HUDEP-2 (cell line): ENCODE results near the gene KCNJ14.
A peak's percentile ranks its signal among the peaks of the same experiment; 100 is the strongest.

Source experiments
- DNase-seq, 76 experiments: peaks; one replicate each; lab custom pipeline; 2025; ENCODE audit not compliant: unreplicated experiment in 76 of 76; lab: John Stamatoyannopoulos, UW

Gene KCNJ14

DNA sequence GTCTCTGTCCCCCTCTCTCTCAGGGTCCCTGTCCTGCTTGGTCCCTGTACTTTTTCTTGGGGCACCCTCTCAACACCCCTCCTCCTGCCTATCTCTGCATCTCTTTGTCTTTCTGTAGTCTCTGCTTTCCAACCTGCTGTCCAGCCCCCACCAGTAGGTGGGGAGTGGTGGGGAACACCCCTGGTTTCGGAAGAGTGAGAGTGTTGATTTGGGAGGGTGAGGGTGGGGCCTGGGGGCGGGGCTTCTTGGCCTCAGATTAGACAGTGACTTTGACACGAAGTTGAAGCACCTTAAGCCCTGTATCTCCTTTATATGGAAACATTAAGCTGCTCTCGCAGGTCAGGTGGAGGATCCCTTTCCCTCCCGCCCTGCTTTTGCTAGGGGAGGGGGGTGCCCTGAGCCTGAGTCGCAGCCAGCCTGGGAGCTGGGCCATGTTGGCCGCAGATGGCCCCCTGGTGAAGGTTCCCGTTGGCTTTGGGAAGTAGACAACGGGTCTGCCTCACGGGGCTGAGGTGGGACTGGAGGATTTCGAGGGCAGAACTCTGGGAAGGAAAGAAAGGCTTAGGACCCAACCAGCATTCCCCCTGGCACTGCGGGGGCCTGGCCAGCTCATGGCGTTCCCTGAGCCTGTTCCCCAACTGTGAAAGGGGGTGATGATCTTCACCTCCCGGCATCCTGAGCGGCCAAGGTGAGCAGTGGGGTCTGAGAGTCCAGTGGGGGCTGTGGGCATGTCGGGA is at the start of gene KCNJ14:
Gene KCNJ14 (plus strand): TSS at position 404 of the 737 bp plus-strand sequence. CDS start 6,151 bp downstream, outside the sequence.
- DNase-seq: peak in 39 of 76 experiments; percentile 8 to 64 (median 36)

DNA sequence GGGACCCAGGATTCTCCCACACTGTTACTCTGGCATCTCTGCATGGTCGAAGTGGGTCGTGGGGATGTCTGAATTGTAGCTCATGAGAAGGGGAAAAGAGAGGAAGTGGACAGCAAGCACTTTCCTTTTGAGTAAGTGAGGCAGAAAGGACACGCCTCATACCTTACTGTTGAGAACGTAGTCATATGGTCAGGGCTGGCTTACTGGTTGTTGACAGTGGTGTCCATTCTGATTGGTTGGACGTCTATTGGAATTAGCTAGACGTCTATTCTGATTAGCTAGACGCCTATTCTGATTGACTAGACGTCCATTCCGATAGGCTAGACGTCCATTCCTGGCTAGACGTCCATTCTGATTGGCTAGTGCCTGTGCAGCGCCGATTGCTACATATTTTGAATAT is 49.5 kb upstream of the KCNJ14 start:
- no peak for DNase-seq

DNA sequence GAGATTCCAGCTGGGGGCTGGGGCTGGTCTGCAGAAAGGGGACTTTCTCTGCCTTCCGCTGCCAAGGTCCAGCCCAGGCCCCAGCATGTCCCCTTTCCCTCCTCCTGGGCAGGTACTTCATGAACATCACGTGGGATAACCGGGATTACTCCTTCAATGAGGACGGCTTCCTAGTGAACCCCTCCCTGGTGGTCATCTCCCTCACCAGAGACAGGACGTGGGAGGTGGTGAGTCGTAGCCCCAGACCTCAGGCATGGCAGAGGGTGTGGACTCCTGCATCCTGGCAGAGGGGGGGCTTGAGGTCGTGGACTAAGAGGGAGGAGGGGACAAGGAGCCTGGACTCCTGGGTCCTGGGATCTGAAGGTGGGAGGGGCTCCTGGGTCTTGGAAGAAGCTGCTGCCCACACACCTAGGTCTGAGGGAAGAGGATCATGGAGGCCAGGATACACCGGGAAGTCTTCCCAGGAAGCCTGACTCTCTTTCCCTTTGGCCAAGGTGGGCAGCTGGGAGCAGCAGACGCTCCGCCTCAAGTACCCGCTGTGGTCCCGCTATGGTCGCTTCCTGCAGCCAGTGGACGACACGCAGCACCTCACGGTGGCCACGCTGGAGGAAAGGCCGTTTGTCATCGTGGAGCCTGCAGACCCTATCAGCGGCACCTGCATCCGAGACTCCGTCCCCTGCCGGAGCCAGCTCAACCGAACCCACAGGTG is 41.3 kb upstream of the KCNJ14 start:
- no peak for DNase-seq

DNA sequence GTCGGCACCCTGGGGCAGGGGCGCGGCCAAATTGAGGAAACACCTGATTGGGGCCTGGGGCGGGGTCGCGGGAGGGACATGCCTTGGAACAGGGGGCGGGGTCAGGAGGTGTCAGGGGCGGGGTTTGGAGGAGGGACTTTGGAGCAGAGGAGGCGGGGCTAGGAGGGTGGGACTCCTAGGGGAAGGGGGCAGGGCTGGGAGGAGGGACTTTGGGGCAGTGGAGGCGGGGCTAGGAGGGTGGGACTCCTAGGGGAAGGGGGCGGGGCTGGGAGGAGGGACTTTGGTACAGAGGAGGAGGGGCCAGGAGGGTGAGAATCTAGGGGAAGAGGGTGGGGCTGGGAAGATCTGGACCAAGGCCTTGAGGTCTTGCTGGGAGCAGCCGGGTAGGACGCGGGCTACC is 40.0 kb upstream of the KCNJ14 start:
- peak in 70 of 76 experiments; percentile 36 to 99 (median 91) for DNase-seq

DNA sequence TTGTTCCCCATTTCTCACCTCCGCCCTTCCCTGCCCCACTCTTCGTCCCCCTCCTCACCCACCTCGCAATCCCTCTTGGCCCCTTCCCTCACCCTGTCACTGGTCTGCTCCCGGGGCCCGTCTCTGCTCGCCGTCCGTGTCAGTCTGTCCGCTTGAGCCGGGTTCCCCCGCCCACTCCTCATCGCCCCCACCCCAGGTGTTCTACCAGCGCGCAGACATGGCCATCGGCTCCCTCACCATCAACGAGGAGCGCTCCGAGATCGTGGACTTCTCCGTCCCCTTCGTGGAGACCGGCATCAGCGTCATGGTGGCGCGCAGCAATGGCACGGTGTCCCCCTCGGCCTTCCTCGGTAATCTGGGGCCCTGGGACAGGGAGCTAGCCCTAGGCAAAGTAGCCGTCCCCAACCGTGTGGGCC is 39.6 kb upstream of the KCNJ14 start:
- DNase-seq: no peak

DNA sequence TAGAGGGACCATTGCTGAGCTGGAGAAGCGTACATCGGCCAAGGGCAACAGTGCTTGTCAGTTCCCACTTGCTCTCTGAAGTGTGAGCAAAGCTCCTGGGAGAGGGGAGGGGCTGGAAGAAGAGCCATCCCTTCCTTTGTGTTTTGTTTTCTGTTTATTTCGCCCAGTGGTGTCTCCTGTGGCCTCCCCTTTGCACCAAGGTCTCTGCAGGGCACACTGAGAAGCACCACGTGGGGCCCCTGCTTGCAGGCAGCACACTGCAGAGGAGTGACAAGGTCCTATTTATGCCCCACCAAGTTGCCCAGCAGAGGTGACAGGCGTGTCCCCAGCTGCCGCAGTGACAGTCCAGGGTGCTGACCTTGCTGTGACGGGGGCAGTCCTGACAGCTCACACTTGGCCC is 38.0 kb upstream of the KCNJ14 start:
- DNase-seq: no peak

DNA sequence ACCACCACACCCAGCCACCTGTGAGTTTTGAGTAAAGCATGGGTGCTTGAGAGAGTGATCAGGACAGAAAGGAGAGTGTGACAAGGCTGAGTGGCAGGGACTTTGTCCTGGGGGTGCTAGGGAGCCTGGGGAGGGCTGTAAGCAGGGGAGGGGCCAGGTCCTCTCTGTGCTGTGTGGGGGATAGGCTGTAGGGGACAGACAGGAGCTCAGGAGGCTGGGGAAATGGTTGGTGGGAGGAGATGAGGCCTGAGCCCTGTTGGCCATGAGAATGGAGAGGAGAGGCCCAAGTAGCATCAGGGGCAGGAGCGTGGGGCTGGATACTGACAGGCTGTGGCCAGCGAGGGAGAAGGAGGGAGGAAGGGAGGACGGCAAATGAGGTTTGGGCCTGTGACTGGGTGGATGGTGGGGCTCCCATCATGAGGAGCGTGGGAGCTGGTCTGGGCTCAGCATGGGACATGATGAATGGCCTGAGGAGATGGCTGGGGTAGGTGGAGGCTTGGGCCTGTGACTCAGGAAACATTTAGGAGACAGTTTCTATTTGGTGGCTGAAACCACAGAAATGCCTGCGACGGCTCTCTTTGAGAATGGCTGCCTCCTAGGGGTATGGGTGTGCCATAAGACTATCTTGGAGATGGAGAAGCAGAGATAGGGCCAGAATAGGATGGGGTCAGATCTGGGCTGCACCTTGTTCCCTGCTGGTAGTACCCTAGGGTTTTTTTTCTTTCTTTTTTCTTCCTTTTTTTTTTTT is 36.9 kb upstream of the KCNJ14 start:
- peak in 17 of 76 experiments; percentile 11 to 70 (median 29) for DNase-seq

DNA sequence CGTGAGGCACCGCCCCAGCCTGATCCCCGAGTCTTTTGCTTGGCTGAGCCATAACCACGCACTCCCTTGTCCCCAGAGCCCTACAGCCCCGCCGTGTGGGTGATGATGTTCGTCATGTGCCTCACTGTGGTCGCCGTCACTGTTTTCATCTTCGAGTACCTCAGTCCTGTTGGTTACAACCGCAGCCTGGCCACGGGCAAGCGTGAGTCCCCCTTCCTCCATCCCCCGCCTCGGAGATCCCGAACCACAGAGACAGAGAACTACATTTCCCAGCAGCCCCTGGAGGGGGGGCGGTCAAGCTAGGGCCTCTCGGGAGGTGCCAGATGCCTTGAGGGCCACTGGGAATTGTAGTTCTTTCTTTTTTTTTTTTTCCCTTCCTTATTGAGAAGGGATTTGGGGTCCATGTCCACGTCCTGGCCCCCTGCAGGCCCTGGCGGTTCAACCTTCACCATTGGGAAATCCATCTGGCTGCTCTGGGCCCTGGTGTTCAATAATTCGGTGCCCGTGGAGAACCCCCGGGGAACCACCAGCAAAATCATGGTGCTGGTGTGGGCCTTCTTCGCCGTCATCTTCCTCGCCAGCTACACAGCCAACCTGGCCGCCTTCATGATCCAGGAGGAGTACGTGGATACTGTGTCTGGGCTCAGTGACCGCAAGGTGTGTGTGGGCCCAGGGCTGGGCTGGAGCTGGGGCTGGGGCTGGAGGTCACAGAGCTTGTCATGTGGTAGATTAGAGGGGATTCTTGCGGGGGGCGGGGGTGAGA is 36.0 kb upstream of the KCNJ14 start:
- DNase-seq: peak in 53 of 76 experiments; percentile 13 to 72 (median 44)

DNA sequence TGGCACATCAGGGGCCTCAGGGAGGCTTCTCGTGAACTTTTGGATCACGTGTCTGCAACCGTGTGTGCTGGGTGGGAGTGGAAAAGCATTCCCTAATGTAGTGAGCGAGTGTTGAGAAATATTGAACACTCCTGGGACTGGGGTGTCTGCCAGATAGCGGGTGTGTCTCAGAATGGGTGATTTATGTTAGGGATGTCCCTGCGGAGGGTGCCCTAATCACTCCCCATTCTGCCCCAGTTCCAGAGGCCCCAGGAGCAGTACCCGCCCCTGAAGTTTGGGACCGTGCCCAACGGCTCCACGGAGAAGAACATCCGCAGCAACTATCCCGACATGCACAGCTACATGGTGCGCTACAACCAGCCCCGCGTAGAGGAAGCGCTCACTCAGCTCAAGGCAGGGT is 33.8 kb upstream of the KCNJ14 start:
- peak in 1 of 76 experiments; percentile 10 for DNase-seq

DNA sequence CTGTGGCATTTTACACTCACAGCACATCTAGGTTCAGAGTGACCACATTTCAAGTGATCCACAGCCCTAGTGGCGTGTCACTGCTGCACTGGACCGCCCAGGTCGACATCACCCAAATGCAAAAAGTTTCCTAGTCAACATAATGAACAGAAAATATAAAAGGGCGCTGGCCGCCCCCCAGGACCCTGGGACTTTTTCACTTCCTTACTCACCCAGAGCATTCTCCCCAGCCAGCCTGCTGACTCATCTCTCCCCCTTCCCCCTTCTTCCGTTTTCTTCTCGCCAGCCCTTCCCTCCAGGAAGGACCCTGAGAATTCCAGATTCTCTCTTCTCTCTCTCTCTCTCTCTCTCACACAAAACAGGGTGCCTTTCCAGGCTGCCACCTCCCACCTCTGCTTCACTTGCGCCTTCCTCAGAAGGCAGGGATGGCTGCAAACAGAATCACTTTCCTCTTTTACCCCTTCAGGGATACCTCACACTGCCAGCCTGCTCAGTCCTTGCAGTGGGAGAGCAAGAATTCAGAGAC is 30.6 kb upstream of the KCNJ14 start:
- DNase-seq: no peak

DNA sequence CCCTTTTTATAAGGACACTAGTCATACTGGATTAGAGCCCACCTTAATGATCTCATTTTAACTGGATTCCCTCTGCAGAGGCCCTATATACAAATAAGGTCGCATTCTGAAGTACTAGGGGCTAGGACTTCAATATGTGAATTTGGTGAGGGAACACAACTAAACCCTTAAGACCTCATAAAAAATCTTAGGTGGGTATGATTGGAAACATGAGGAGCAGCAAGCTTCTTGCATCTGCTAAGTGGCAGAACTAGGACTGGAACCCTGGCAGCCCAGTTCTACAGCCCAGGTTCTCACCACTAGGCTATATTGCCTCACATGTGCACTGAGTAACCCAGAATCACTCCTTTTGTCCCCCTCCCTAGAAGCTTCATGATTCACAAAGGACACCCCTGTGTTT is 26.7 kb upstream of the KCNJ14 start:
- DNase-seq: no peak

DNA sequence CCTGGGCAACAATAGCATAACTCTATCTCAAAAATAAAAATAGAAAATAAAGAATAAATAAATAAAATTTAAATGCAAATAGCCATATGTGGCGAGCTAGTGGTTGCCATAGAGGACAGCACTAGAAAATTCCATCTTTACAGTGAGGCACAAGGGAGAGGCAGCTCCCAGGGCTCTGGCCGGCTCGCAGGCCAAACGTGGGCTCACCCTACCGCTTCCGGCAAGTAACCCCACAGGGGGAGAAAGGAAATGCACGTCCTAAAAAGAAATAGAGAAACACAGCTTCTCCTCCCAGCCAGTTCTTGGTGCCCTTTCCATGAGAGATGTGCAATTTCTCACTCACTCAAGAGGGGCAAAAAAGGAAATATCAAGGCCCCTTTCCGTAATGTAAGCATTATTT is 22.0 kb upstream of the KCNJ14 start:
- no peak for DNase-seq

DNA sequence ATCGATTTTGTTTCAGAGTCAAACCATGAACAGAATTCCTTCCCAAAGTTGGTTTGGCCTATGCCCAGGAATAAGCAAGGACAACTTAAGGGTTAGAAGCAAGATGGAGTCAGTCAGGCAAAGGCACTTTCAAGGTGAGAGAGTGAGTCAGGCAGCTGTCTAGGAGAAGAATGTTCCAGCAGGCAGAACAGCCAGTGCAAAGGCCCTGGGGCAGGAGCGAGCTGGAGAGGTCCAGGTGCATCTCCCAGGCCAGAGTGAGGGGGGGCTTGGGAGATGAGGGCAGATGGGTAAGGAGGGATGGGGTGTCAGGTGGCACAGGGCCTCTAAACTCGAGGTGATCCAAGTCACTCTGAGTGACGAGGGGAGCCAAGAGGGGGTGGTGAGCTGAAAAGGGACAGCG is 18.8 kb upstream of the KCNJ14 start:
- DNase-seq: no peak

DNA sequence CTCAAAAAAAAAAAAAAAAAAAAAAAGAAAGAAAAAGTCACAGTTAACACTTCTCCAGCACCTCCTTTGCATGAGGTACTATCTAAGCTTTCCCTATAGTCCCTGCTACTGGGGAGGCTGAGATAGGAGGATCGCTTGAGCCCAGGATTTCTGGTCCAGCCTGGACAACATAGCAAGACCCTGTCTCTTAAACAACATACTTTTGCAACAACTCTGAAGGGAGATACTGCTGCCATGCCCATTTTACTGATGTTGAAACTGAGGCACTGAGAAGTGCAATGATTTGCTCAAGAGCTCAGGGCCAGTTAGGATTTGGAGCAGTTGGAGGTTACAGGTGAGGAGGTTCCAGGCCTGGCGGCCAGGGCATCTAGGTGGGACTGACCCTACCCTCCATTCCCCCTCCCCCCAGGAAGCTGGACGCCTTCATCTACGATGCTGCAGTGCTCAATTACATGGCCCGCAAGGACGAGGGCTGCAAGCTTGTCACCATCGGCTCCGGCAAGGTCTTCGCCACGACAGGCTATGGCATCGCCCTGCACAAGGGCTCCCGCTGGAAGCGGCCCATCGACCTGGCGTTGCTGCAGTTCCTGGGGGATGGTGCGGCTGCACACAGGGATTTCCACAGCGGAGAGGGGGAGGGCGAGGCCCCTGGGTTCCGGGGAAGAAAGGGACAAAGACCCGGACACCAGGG is 13.9 kb upstream of the KCNJ14 start:
- no peak for DNase-seq

DNA sequence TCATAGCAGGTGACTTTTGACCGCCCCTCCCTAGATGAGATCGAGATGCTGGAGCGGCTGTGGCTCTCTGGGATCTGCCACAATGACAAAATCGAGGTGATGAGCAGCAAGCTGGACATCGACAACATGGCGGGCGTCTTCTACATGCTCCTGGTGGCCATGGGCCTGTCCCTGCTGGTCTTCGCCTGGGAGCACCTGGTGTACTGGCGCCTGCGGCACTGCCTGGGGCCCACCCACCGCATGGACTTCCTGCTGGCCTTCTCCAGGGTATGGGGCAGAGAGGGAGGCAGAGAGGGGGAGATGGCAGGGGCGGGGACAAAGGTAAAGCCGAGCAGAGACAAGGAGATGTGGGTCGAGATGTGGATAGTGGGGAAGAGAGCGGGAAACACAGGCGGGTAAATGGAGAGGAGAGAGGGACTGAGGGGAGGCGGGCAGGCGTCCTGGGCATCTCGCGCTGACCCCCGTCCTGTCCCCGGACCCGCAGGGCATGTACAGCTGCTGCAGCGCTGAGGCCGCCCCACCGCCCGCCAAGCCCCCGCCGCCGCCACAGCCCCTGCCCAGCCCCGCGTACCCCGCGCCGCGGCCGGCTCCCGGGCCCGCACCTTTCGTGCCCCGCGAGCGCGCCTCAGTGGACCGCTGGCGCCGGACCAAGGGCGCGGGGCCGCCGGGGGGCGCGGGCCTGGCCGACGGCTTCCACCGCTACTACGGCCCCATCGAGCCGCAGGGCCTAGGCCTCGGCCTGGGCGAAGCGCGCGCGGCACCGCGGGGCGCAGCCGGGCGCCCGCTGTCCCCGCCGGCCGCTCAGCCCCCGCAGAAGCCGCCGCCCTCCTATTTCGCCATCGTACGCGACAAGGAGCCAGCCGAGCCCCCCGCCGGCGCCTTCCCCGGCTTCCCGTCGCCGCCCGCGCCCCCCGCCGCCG is 13.0 kb upstream of the KCNJ14 start:
- no peak for DNase-seq

DNA sequence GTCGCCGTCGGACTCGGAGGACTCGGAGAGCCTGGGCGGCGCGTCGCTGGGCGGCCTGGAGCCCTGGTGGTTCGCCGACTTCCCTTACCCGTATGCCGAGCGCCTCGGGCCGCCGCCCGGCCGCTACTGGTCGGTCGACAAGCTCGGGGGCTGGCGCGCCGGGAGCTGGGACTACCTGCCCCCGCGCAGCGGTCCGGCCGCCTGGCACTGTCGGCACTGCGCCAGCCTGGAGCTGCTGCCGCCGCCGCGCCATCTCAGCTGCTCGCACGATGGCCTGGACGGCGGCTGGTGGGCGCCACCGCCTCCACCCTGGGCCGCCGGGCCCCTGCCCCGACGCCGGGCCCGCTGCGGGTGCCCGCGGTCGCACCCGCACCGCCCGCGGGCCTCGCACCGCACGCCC is 12.1 kb upstream of the KCNJ14 start:
- DNase-seq: peak in 7 of 76 experiments; percentile 7 to 40 (median 20)

DNA sequence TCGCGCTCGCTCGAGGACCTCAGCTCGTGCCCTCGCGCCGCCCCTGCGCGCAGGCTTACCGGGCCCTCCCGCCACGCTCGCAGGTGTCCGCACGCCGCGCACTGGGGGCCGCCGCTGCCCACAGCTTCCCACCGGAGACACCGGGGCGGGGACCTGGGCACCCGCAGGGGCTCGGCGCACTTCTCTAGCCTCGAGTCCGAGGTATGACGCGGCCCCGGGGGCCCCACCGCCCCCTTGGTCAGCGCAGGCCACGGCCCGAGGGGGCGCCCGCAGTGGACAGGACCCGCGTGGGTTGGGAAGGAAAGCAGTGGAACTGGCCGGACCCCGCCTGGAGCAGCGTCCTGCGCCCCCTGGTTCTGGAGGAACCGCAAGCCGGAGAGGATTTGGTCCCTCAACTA is 11.6 kb upstream of the KCNJ14 start:
- no peak for DNase-seq

DNA sequence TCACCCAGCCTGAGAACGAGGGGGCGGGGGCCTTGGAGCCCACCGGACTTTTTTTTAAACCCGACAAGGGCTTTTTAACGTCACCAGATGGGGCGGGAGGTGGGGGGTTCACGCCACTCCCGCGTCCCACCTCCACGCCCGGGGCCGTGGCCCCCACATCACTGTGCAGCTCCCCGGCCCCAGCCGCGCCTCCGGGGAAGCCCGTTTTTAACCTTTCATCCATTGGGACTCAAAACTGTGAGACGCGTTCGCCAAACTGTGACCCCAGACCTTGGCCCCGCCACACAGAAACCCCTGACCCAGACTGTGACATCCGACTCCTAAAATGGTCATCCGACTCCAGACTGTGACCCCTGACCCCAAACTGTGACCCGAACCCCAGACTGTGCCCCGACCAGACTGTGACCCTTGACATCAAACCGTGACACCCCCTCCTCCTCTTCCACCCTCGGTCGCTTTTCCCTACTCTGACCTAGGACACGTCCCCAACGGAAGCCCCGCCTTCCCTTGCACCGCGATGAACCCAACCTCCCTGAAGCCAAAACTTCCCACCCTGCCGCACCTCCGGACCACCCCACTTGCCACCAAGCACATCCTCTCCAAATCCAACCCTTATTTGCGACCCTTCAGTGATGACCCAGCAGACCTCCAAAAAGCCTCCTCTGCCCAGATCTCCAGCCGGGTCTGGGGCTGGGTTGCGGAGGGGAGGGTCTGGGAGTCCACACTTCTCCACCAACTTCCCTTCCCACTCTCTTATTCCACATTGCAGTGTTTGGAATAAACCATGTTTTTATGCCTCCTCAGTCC is 11.0 kb upstream of the KCNJ14 start:
- peak in 1 of 76 experiments; percentile 18 for DNase-seq
